ENCODE results near the gene CCDC112. TPM values are rescaled to one million over a fixed set of nuclear protein-coding genes. Genes with fewer than 3 reads are reported as not detected.

Gene CCDC112
- total RNA-seq, 1 experiment from 2014 or later = 4.3 TPM

DNA sequence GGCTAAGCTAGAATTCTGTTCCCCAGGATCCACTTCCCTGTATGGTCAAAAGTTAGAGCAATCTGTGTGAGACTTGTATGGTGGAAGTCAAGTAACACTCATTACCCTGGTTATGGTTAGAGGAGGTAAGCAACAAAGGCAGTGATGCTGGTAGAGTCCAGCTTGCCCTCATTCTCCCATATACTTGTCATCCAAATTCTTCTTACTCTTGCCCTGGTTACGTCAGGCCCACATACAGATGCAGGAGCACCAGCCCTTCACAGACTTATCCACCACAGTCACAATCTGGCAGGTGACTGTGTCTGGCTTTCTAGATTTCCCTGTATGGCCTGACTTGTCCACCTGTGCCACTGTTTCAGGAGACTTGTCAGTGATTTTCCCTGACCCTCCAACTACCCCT is 69.2 kb downstream of the CCDC112 start:
- no TSS peak for BruUV-seq (replicated peaks)
- Histone ChIP-seq H3K36me3 (ENCODE audit: low read depth) (0 out of 2 replicates have a peak, but pooled peaks cover 12% of the 10 kb centered on the region), H3K79me2 (ENCODE audit: low read depth) (no peaks in the 10 kb centered on the region), H2AFZ (no peak overlapping the region), H3K4me2 (no peak overlapping the region), H3K4me1 (replicated peaks; ENCODE audit: insufficient read depth) (no peaks in the 10 kb centered on the region), H3K9me2 (ENCODE audit: insufficient read depth) (no peaks in the 10 kb centered on the region; the same call in 1 of the 2 replicates), H3K27ac (no peak overlapping the region), H3K4me3 (no peak overlapping the region), H3K27me3 (ENCODE audit: insufficient read depth, low read depth) (no peaks in the 10 kb centered on the region), H3F3A (ENCODE audit: insufficient read depth, low read depth) (no peaks in the 10 kb centered on the region), H4K20me1 (ENCODE audit: insufficient read depth) (no peaks in the 10 kb centered on the region), H3K9me3 (ENCODE audit: insufficient read depth, low read depth) (no peaks in the 10 kb centered on the region)
- TF ChIP-seq, protein P1, sequence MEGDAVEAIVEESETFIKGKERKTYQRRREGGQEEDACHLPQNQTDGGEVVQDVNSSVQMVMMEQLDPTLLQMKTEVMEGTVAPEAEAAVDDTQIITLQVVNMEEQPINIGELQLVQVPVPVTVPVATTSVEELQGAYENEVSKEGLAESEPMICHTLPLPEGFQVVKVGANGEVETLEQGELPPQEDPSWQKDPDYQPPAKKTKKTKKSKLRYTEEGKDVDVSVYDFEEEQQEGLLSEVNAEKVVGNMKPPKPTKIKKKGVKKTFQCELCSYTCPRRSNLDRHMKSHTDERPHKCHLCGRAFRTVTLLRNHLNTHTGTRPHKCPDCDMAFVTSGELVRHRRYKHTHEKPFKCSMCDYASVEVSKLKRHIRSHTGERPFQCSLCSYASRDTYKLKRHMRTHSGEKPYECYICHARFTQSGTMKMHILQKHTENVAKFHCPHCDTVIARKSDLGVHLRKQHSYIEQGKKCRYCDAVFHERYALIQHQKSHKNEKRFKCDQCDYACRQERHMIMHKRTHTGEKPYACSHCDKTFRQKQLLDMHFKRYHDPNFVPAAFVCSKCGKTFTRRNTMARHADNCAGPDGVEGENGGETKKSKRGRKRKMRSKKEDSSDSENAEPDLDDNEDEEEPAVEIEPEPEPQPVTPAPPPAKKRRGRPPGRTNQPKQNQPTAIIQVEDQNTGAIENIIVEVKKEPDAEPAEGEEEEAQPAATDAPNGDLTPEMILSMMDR (conservative IDR thresholded peaks at IDR 0.05) = no peak
- TF ChIP-seq EZH2 (IDR thresholded peaks at IDR 0.05; ENCODE audit: low read depth) = no peak
- intact Hi-C loops (cut with micrococcal nuclease; ENCODE audit: unreplicated experiment) = no loop called here
- DNase-seq = no peak
- ChIA-PET POLR2A (ENCODE audit: unreplicated experiment) (no interaction called here), CTCF (no interaction called here)

Other genes starting within 250 kb of the CCDC112 start
- 0.15 and 0.22 TPM in 2 replicates for gene TRIM36, start 126.7 kb downstream of the CCDC112 start, total RNA-seq (2021)
- 30.9 and 31.1 TPM in 2 replicates for gene PGGT1B, start 33.8 kb downstream of the CCDC112 start, total RNA-seq (2021)
- gene FEM1C, start 248.1 kb upstream of the CCDC112 start, total RNA-seq (2021) = 11.3 and 15.9 TPM in 2 replicates

Measured in PC-9 (cell line).